NCI-H1105 treated with DMSO at 0.1 percent for 48 hours (cell line): ENCODE data around the gene ADGRF5.

Experiments used
- DNase-seq: peaks from one replicate; lab custom pipeline; 2025; lab: John Stamatoyannopoulos, UW

The ADGRF5 gene

DNA sequence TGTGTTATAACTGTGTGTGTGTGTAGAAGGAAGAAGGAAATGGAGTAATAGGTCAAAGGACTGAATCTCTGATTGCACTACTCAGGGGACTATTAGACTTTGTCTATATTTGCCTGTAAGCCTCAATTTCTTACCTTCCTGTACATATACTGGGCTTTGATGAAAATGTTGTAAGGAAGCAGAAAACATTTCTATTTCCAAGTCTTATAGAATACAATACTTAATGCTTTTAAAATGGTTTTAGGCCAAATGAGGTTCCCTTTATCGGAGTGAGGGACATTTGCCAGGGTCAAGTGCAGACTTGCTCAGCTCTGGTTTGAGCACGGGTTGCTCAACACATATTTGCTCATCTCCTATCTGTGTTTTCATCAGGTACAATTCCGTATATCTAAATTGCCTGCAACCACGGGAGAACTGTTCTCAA lies 100.3 kb downstream of the ADGRF5 start:
- no peak for DNase-seq

- DNase-seq: no peak
Observed at GRCh38 chr6:46819561-46819960, 102.2 kb downstream of the ADGRF5 start.

DNA sequence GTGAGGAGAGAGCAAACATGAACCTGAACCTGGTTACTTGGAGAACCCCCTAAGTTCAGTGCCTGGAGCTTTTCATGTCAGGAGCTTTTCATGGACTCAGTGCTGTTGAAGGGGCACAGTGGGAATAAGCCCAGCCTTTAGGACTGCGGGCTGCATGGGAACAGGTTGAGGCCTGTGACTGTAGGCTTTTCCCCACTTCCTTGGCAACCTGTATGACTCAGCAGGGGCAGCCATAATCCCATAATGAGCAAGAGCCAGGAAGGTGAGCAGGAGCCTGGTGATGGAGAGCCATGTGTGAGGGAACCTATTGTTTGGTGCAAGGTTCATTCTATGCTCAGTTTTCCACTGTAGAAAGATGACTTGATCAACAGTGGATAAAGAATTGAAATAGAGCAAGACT lies 105.1 kb downstream of the ADGRF5 start:
- DNase-seq: no peak

DNA sequence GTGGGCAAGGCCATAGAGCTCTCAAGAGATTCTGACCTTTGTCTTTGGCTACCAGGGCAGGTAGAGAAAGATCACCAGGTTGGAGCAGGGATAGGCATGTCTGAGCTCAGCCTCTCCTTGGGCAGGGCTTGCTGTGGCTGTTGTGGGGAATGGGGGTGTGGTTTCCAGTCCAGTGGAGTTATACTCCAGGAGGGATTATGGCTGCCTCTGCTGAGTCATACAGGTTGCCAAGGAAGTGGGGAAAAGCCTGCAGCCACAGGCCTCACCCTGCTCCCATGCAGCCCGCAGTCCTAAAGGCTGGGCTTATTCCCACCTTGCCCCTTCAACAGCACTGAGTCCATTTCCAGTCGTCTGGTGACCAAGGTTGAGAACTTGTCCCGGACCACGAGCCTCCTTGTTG lies 106.6 kb downstream of the ADGRF5 start:
- no peak for DNase-seq

DNA sequence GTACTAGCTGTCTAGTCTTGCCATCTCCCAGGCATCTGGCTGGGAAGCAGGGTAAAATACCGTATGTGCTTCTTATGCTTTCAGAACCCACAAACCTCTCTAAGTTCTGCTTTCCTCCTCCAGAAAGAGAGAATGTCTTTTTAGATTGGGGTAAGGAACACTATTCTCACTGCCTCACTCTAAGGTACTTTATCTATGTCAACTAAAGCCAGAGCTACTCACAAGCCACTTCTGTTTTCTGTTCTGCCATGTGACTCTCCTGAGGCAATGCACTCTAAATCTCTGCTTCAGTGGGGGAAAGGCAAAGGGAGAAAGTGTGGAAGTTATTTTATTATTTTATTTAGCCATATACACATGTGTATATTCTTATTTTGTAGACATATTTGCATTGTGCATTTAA lies 112.9 kb downstream of the ADGRF5 start:
- DNase-seq: no peak
